Measurements from ENCODE around the gene KIF11.
"Not testable (repeated sequence)": the region's sequence is repeated elsewhere in the genome, so short reads cannot be mapped to it uniquely, and the experiment has no call there.

The KIF11 gene

GRCh38 chr10:92590623-92591549 lies 2.0 kb upstream of the KIF11 start:
- DNase-seq (ENCODE audit: low read depth), result peak; percentile 59

DNA sequence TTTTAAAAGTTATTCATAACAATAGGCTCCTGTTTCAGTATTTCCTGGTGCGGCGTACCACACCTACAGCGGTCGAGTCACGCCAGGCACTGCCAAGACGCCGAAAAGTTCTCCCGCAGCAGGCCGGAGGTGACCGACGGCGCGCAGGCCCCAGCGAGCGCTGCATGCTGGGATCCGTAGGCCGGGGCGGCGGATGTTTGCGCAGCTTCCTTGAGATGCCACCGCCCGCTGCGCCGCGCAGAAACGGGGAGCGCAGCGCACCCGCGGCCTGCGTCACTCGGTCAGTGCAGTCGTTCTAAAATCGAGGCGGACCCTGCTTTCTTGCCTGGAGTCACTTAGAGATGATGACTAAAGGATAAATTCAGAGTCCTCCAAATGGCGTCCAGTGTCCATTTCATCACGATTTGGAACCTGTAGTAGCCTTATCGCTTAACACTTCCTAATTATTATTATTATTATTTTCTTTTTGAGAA lies 1.3 kb upstream of the KIF11 start:
- peak; percentile 90 for DNase-seq (ENCODE audit: low read depth)

- no peak for DNase-seq (ENCODE audit: low read depth)
Observed at GRCh38 chr10:92593619-92594588, 974 bp downstream of the KIF11 start.

DNA sequence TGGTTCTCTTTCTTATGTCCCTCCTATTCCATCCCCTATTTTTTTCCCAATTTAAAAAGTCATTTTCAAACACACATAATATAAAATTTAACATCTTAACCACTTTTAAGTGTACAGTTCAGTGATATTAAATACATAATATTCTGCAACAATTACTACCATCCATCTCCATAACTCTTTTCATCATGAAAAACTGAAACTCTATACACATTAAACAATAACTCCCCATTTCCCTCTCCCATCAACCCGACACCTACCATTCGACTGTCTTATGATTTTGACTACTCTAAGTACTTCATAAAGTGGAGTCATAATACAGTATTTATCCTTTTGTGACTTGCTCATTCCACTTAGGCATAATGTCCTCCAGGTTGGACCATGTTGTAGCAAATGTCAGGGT lies 2.6 kb downstream of the KIF11 start:
- DNase-seq (ENCODE audit: low read depth), result no peak

DNA sequence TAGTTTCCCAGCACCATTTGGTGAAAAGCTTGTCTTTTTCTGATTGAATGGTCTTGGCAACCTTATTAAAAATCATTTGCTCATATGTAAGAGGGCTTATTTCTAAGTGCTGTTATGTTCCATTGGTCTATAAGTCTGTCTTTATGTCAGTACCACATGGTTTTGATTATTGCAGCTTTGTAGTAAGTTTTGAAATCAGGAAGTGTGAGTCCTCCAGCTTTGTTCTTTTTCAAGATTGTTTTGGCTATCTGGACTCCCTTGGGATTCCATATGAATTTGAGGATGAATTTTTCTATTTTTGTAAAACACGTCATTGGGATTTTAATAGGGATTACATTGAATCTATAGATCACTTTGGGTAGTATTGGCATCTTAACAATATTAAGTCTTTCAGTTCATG lies 5.4 kb downstream of the KIF11 start:
- DNase-seq (ENCODE audit: low read depth), result no peak

GRCh38 chr10:92604841-92605240 lies 11.9 kb downstream of the KIF11 start:
- DNase-seq (ENCODE audit: low read depth), result no peak

DNA sequence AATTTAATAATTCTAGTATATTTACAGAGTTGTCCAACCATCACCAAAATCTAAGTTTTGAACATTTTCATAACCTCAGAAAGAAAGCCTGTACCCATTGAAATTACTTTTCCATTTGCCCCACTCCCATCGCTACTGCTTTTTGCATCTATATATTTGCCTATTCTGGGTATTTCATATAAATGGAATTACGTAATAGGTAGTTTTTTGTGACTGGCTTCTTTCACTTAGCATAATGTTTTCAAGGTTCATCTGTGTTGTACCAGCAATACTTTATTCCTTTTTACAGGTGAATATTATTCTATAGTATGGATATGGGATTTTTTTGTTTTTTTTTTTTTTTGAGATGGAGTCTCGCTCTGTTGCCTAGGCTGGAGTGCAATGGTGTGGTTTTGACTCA lies 22.6 kb downstream of the KIF11 start:
- DNase-seq (ENCODE audit: low read depth), result no peak

- DNase-seq (ENCODE audit: low read depth), result no peak
Observed at GRCh38 chr10:92619368-92619767, 26.4 kb downstream of the KIF11 start.

DNA sequence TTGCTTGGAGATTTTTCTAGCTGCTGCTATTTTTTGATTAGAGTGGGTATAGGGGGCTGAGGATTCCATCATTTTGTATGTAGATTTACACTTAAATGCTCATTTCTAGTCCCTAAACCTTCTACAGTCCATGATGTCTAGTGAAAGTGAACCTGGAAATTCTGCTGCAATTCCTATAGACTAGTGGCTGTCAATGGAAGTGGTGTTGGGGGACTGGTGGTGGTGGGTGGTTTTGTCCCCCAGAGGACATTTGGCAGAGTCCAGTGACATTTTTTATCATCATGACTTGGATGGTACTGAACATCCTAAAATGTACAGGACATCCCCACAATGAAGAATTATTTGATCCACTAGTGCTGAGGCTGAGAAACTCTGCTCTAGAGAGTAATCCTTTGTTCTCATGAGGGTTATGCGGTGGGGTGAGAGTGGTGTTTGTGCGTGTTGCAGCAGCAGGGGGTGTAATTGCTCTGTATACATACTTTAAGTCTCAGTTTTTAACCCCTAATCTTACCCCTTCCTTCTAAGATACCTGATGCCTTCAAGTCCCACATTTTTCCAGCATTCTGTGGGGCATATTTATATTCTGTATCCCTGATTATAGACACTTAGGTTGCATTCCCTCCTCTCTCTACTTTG lies 35.0 kb downstream of the KIF11 start:
- peak; percentile 33 for DNase-seq (ENCODE audit: low read depth)

- DNase-seq (ENCODE audit: low read depth), result no peak
Observed at GRCh38 chr10:92629945-92630344, 37.0 kb downstream of the KIF11 start.

GRCh38 chr10:92638037-92638436 lies 45.1 kb downstream of the KIF11 start:
- no peak for DNase-seq (ENCODE audit: low read depth)

DNA sequence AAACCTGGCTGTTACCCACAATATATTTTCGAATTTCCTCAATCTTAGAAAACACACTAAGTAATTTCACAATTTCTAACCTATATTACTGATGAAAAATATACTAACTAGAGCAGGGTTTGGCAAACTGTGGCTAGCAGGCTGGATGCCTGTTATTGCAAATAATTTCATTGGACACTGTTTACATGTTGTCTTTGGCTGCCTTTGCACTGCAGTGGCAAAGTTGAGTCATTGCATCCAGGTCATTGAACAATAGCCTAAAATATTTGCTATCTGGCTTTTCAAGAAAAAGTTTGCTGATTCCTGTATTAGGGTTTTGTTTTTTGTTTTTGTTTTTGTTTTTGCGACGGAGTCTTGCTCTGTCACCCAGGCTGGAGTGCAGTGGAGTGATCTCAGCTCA lies 47.2 kb downstream of the KIF11 start:
- peak; percentile 28 for DNase-seq (ENCODE audit: low read depth)

DNA sequence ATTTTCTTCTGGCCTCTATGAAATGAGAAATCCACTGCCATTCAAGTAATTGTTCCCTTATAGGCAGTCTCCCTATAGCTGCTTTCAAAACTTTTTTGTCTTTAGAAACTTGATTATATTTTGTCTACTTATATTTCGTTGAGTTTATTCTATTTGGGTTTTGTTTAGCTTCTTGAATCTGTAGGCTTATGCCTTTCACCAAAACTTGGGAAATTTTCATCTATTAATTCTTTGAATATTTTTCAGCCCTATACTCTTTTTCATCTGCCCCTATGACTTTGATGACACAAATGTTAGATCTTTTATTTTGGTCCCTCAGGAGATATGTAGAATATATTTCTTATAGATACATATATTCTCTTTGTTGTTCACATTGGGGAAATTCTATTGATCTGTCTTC lies 48.6 kb downstream of the KIF11 start:
- DNase-seq (ENCODE audit: low read depth), result no peak

GRCh38 chr10:92644921-92645320 lies 52.0 kb downstream of the KIF11 start:
- no peak for DNase-seq (ENCODE audit: low read depth)

DNA sequence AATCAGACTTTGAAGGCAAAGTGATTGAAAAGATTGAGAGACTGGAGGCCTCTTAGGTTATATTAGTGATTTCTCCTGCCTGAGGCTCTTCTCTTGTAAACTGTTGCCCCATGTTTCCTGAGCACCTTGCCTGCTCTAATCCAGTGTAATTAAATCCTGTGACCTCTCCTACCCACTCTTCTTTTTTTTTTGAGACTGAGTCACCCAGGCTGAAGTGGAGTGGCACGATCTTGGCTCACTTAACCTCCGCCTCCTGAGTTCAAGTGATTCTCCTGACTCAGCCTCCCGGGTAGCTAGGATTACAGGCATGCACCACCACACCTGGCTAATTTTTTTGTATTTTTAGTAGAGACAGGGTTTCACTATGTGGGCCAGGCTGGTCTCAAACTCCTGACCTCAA lies 57.9 kb downstream of the KIF11 start:
- not testable (repeated sequence) for DNase-seq (ENCODE audit: low read depth)

DNA sequence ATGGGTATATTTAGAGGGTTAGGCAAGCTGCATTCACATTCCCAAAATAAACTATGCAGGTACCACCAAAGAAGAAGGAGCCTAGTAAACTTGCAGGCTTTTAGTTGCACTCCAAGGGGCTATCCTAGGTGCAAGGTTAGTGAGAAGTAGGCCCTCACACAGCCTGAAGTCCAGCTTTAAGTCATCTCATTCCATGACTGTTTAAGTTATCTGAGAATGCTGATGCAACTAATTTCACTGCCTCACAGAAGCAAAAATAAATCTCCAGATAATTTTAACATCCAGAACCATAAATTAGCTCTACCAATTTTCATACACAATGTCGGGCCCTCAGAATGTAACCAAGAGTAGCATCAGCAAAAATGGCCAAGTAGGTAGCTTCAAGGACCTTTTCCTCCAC lies 62.5 kb downstream of the KIF11 start:
- DNase-seq (ENCODE audit: low read depth), result peak; percentile 19

- DNase-seq (ENCODE audit: low read depth), result no peak
Observed at GRCh38 chr10:92656266-92656961, 63.5 kb downstream of the KIF11 start.

DNA sequence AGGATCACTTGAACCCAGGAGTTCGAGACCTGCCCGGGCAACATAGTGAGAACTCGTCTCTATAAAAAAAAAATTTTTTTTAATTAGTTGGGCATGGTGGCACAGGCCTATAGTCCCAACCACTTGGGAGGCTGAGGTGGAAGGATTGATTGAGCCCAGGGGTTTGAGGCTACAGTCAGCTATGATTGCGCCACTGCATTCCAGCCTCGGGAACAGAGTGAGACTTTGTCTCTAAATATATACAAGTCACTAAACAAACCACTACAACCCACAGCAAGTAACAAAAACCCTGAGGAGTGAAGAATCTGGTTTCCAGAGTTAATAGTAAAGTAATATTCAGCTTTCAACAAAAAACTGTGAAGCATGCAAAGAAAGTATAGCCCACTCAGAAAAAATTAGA lies 64.1 kb downstream of the KIF11 start:
- DNase-seq (ENCODE audit: low read depth), result peak; percentile 52

GRCh38 chr10:92662848-92663247 lies 69.9 kb downstream of the KIF11 start:
- peak; percentile 40 for DNase-seq (ENCODE audit: low read depth)

GRCh38 chr10:92664322-92664721 lies 71.4 kb downstream of the KIF11 start:
- no peak for DNase-seq (ENCODE audit: low read depth)

- no peak for DNase-seq (ENCODE audit: low read depth)
Observed at GRCh38 chr10:92667078-92667477, 74.1 kb downstream of the KIF11 start.

DNA sequence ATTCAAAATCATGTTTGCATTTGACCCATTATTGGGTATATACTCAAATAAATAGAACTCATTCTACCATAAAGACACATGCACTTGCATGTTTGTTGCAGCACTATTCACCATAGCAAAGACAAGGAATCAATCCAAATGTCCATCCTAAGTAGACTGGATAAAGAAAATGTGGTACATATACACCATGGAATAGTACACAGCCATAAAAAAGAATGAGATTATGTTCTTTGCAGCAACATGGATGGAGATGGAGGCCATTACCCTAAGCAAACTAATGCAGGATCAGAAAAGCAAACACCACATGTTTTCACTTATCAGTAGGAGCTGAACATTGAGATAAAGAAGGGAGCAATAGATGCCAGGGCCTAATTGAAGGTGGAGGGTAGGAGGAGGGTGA lies 84.8 kb downstream of the KIF11 start:
- no peak for DNase-seq (ENCODE audit: low read depth)

All from amniotic epithelial cell (primary cell).